ENCODE results near the gene SCG3. TPM values are rescaled to one million over a fixed set of nuclear protein-coding genes. Genes with fewer than 3 reads are reported as not detected.
"Not testable (repeated sequence)": the region's sequence is repeated elsewhere in the genome, so short reads cannot be mapped to it uniquely, and the experiment has no call there.

SCG3 gene
- total and polyA plus RNA-seq, 10 donors = 0.06 to 0.16 TPM; not detected in 8

DNA sequence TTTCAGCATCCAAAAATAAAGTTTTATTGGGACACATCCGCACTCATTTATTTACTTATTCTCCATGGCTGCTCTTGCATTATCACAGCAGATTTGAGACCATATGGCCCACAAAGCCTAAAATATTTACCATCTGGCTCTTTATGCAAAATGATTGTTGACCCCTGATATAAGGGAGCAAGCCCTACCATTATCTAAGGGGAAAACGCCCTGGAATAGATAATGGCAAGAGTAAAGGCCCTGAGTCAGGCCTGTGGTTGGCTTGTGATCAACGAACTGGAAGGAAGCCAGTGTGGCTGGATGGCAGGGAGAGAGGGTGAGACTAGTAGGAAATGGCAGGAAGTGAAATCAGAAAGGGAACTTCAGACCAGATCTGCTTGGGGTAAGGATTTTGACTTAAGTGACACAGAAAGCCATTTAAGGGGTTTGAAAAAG, 34.2 kb upstream of the SCG3 start:
- Histone ChIP-seq H3K27ac (peak overlapping the region in 2 of 8 donors; percentile 7 to 19), H3K4me1 (peaks cover 0 to 18% (median 0%) of the 10 kb centered on the region in 6 donors), H3K4me3 (no peak overlapping the region), H3K36me3 (no peaks in the 10 kb centered on the region), H3K9me3 (no peaks in the 10 kb centered on the region), H3K27me3 (replicated peaks in 1 of 7) (no peaks in the 10 kb centered on the region)
- TF ChIP-seq POLR2AphosphoS5 (IDR thresholded peaks at IDR 0.05) = peak in 1 of 3 donors; percentile 57
- TF ChIP-seq POLR2A (IDR thresholded peaks at IDR 0.05) = no peak
- no peak for DNase-seq
- WGBS, 5 donors = 29 to 37% (median 36%) methylated on average over 3 of the region's 3 CpGs
- intact Hi-C loops (cut with DNase I; ENCODE audit: low total_unique reads) = loop anchor here (5.0 kb wide), 1 partner anchor 130 kb away; no protein-coding TSS in a partner anchor

DNA sequence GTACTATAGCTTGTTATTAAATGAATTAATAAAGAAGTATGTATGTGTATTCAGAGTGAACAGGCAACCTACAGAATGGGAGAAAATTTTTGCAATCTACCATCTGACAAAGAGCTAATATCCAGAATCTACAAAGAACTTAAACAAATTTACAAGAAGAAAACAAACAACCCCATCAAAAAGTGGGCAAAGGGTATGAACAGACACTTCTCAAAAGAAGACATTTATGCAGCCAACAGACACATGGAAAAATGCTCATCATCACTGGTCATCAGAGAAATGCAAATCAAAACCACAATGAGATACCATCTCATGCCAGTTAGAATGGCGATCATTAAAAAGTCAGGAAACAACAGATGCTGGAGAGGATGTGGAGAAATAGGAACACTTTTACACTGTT, 33.2 kb upstream of the SCG3 start:
- H3K27ac ChIP-seq; H3K36me3 ChIP-seq; DNase-seq; H3K4me3 ChIP-seq; H3K9me3 ChIP-seq; H3K27me3 ChIP-seq (replicated peaks in 1 of 7): not testable (repeated sequence)
- intact Hi-C loops (cut with DNase I; ENCODE audit: low total_unique reads) = loop anchor here (5.0 kb wide), 1 partner anchor 129 kb away; no protein-coding TSS in a partner anchor
- 25 to 48% (median 45%) methylated on average over 1 of the region's 1 CpG; no CpG with 5 or more reads in 2 of the 5 donors for WGBS, 5 donors
- H3K4me1 ChIP-seq = peaks cover 0 to 15% (median 0%) of the 10 kb centered on the region in 6 donors

DNA sequence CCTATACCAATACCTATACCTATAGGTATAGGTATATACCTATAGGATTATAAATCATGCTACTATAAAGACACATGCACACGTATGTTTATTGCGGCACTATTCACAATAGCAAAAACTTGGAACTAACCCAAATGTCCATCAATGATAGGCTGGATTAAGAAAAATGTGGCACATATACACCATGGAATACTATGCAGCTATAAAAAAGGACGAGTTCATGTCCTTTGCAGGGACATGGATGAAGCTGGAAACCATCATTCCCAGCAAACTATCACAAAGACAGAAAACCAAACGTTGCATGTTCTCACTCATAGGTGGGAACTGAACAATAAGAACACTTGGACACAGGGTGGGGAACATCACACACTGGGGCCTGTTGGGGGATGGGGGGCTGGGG, 32.7 kb upstream of the SCG3 start:
- H3K36me3 ChIP-seq; H3K4me3 ChIP-seq; H3K27me3 ChIP-seq (replicated peaks in 1 of 7); DNase-seq; H3K9me3 ChIP-seq; H3K27ac ChIP-seq: not testable (repeated sequence)
- peaks cover 0 to 15% (median 0%) of the 10 kb centered on the region in 6 donors for H3K4me1 ChIP-seq
- 76 to 87% (median 83%) methylated on average over 4 of the region's 4 CpGs for WGBS, 5 donors
- intact Hi-C loops (cut with DNase I; ENCODE audit: low total_unique reads) = loop anchor here (5.0 kb wide), 1 partner anchor 129 kb away; no protein-coding TSS in a partner anchor

DNA sequence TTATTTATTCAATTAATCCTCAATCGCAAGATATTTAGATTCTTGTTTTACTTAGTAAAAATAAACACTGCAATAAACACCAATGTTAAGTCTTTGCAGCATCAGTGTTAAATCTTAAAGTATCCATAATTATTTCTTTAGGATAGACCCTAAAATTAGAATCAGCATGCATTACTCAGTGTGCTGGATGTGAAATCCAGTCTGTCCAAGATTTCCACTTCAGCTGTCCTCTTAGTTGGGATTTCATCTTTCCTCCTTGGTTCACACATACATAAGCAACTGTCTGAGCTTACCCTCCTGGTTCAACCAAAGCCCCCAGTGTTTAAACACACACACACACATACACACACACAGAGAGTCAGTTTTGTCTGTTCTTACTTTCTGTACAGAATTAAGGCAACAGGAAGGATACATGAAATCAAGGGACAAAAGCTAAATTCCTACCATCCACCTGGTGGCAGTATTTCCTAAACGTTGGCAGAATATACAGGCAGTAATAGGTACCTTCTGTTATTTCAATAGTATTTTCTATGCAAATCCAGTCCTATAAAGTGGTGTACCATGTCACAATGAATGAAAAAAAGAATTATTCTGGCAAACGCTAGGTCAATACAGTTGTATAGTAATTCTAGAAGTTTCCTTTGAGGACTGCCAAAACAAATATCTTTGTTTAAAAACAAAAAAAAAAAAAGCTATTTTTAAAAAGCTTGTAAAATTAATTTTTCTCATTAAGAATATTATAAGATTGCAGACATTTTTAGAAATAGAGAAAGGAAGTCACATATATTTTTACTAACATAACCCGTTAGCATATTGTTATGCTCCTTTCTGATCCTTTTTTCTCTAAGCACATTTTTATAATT, 31.4 kb upstream of the SCG3 start:
- Histone ChIP-seq H3K27ac (no peak overlapping the region), H3K36me3 (no peaks in the 10 kb centered on the region), H3K4me1 (peaks cover 0 to 15% (median 0%) of the 10 kb centered on the region in 6 donors), H3K9me3 (no peaks in the 10 kb centered on the region), H3K4me3 (no peak overlapping the region), H3K27me3 (replicated peaks in 1 of 7) (no peaks in the 10 kb centered on the region)
- intact Hi-C loops (cut with DNase I; ENCODE audit: low total_unique reads) = loop anchor here (5.0 kb wide), 1 partner anchor 127 kb away; no protein-coding TSS in a partner anchor
- 42 to 43% (median 42%) methylated on average over 4 of the region's 4 CpGs for WGBS, 5 donors
- DNase-seq = no peak
- TF ChIP-seq POLR2A (IDR thresholded peaks at IDR 0.05) (no peak), POLR2AphosphoS5 (IDR thresholded peaks at IDR 0.05) (no peak)
- TF ChIP-seq, protein P1, sequence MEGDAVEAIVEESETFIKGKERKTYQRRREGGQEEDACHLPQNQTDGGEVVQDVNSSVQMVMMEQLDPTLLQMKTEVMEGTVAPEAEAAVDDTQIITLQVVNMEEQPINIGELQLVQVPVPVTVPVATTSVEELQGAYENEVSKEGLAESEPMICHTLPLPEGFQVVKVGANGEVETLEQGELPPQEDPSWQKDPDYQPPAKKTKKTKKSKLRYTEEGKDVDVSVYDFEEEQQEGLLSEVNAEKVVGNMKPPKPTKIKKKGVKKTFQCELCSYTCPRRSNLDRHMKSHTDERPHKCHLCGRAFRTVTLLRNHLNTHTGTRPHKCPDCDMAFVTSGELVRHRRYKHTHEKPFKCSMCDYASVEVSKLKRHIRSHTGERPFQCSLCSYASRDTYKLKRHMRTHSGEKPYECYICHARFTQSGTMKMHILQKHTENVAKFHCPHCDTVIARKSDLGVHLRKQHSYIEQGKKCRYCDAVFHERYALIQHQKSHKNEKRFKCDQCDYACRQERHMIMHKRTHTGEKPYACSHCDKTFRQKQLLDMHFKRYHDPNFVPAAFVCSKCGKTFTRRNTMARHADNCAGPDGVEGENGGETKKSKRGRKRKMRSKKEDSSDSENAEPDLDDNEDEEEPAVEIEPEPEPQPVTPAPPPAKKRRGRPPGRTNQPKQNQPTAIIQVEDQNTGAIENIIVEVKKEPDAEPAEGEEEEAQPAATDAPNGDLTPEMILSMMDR (IDR thresholded peaks at IDR 0.05 in 8 of 11, conservative IDR thresholded peaks at IDR 0.05 in 3 of 11) = peak; percentile 53 to 90 (median 78)

DNA sequence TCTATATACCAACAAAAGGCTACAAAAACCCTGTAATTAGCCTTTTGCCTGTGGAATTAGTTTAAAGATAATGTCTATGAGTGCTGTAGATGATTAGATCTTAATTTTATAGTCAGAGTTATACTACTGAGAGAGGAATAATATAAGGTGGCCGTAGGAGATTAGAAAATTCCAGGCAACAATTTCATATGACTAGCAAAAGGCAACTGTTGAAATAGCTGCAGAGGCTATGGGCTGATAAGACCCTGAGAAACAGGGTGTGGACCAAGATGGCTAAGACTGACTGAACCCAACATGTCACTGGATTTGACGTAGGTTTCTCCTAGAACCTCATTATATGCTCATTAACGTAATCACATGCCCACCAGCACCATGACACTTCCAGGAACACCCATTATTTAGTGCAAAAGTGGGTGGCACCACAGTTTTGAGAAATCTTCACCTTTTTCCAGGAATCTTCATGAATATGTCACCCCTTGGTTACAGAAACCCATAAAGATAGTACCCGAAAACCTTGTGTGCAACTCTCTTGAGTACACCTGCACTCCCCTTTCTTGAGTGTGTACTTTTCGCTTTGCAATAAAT, 29.1 kb upstream of the SCG3 start:
- intact Hi-C loops (cut with DNase I; ENCODE audit: low total_unique reads) = no loop called here

DNA sequence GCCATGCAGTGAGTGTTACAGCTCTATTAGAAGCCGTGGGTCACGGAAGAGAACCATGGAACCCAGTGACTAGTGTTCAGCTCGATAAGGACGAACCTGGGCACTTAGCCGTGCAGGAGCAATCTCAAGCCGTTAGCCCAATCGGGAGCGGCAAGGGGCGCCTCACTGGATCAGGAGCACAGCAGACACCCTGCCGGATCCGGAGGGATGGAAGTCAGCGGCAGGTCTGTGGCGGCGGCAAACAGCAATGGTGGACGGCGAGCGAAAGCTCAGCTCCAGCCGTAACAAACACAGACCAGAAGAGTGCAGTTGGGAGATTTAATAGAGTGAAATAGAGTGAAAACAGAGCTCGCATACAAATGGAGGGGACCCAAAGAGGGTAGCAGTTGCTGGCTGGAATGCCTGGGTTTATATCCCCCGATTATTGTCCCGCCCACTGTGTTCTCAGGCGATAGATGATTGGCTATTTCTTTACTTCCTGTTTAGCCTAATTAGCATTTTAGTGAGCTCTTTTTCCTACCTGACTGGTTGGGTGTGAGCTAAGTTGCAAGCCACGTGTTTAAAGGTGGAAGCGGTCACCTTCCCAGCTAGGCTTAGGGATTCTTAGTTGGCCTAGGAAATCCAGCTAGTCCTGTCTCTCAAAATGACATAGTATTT, 25.8 kb upstream of the SCG3 start:
- H3K27ac ChIP-seq; DNase-seq; intact Hi-C loops (cut with DNase I; ENCODE audit: low total_unique reads); H3K27me3 ChIP-seq (replicated peaks in 1 of 7); H3K4me1 ChIP-seq; H3K36me3 ChIP-seq; H3K4me3 ChIP-seq; H3K9me3 ChIP-seq: not testable (repeated sequence)
- WGBS, 5 donors = 94 to 97% (median 96%) methylated on average over 24 of the region's 24 CpGs

More for the DNA sequence above, 29.1 kb upstream of the SCG3 start:
- DNase-seq = no peak
- TF ChIP-seq, protein P1 (IDR thresholded peaks at IDR 0.05 in 8 of 11, conservative IDR thresholded peaks at IDR 0.05 in 3 of 11) = no peak
- TF ChIP-seq POLR2AphosphoS5 (IDR thresholded peaks at IDR 0.05) (no peak), POLR2A (IDR thresholded peaks at IDR 0.05) (no peak)
- no peak overlapping the region for H3K4me3 ChIP-seq
- H3K4me1 ChIP-seq = peaks cover 0 to 12% (median 0%) of the 10 kb centered on the region in 6 donors
- 88 to 96% (median 92%) methylated on average over 5 of the region's 5 CpGs for WGBS, 5 donors
- H3K9me3 ChIP-seq = no peaks in the 10 kb centered on the region
- no peak overlapping the region for H3K27ac ChIP-seq
- H3K36me3 ChIP-seq = no peaks in the 10 kb centered on the region
- no peaks in the 10 kb centered on the region for H3K27me3 ChIP-seq (replicated peaks in 1 of 7)

Measured in spleen (tissue), 11 donors.